ENCODE results near the gene PDK2. TPM values are rescaled to one million over a fixed set of nuclear protein-coding genes. Genes with fewer than 3 reads are reported as not detected.

The PDK2 gene
- total RNA-seq, 4 donors from 2014 or later, result 111 to 335 (median 124) TPM

GRCh38 chr17:50099003-50099402 is 3.9 kb downstream of the PDK2 start:
- Histone ChIP-seq H3K4me3 (no peak overlapping the region), H3K36me3 (no peaks in the 10 kb centered on the region), H3K9me3 (no peaks in the 10 kb centered on the region), H3K4me1 (peaks cover 83% of the 10 kb centered on the region in 2 donors), H3K27me3 (no peaks in the 10 kb centered on the region), H3K27ac (peak overlapping the region; percentile 96 to 99 (median 98))
- in situ Hi-C loops (cut with MboI; ENCODE audit: low sequenced_read_pairs in 4 of 4), result no loop called here
- peak; percentile 36 to 43 for TF ChIP-seq POLR2A (IDR thresholded peaks at IDR 0.05)
- TF ChIP-seq CTCF (IDR thresholded peaks at IDR 0.05 in 4 of 5, conservative IDR thresholded peaks at IDR 0.05 in 1 of 5), result no peak
- DNase-seq (peak; percentile 59 to 77), ATAC-seq (no peak)
- intact Hi-C loops (cut with DNase I; ENCODE audit: low total_unique reads), result loop anchor here (10.0 kb wide), 2 partner anchors 196 to 326 kb away; partner anchors contain the start of gene ACSF2

GRCh38 chr17:50100480-50100883 is 5.3 kb downstream of the PDK2 start:
- H3K27me3 ChIP-seq, result no peaks in the 10 kb centered on the region
- in situ Hi-C loops (cut with MboI; ENCODE audit: low sequenced_read_pairs in 4 of 4), result no loop called here
- H3K36me3 ChIP-seq, result no peaks in the 10 kb centered on the region
- no peak for DNase-seq
- TF ChIP-seq POLR2A (IDR thresholded peaks at IDR 0.05) (no peak), CTCF (IDR thresholded peaks at IDR 0.05 in 4 of 5, conservative IDR thresholded peaks at IDR 0.05 in 1 of 5) (no peak)
- ATAC-seq, result no peak
- peak overlapping the region; percentile 96 to 99 (median 98) for H3K27ac ChIP-seq
- H3K4me1 ChIP-seq, result peaks cover 78 to 88% of the 10 kb centered on the region in 2 donors
- no peaks in the 10 kb centered on the region for H3K9me3 ChIP-seq
- intact Hi-C loops (cut with DNase I; ENCODE audit: low total_unique reads), result no loop called here
- H3K4me3 ChIP-seq, result peak overlapping the region in 3 of 4 donors; percentile 9 to 35 (median 25)

GRCh38 chr17:50100921-50101345 is 5.8 kb downstream of the PDK2 start:
- intact Hi-C loops (cut with DNase I; ENCODE audit: low total_unique reads), result no loop called here
- Histone ChIP-seq H3K4me3 (peak overlapping the region; percentile 9 to 38 (median 30)), H3K4me1 (peaks cover 77 to 86% of the 10 kb centered on the region in 2 donors), H3K36me3 (no peaks in the 10 kb centered on the region), H3K9me3 (no peaks in the 10 kb centered on the region), H3K27ac (peak overlapping the region; percentile 96 to 99 (median 98)), H3K27me3 (no peaks in the 10 kb centered on the region)
- in situ Hi-C loops (cut with MboI; ENCODE audit: low sequenced_read_pairs in 4 of 4), result no loop called here
- TF ChIP-seq POLR2A (IDR thresholded peaks at IDR 0.05) (peak; percentile 22 to 44), CTCF (IDR thresholded peaks at IDR 0.05 in 4 of 5, conservative IDR thresholded peaks at IDR 0.05 in 1 of 5) (no peak)
- DNase-seq (peak in 1 of 2 donors; percentile 67), ATAC-seq (peak; percentile 24 to 45)

GRCh38 chr17:50101346-50102163 is 6.4 kb downstream of the PDK2 start:
- peaks cover 0 to 4% of the 10 kb centered on the region in 2 donors for H3K36me3 ChIP-seq
- no peaks in the 10 kb centered on the region for H3K9me3 ChIP-seq
- no peaks in the 10 kb centered on the region for H3K27me3 ChIP-seq
- intact Hi-C loops (cut with DNase I; ENCODE audit: low total_unique reads) (no loop called here), in situ Hi-C loops (cut with MboI; ENCODE audit: low sequenced_read_pairs in 4 of 4) (no loop called here)
- H3K4me1 ChIP-seq, result peaks cover 70 to 79% of the 10 kb centered on the region in 2 donors
- ATAC-seq (peak; percentile 12 to 32), DNase-seq (peak in 1 of 2 donors; percentile 55)
- H3K4me3 ChIP-seq, result peak overlapping the region in 3 of 4 donors; percentile 25 to 38 (median 35)
- TF ChIP-seq CTCF (IDR thresholded peaks at IDR 0.05 in 4 of 5, conservative IDR thresholded peaks at IDR 0.05 in 1 of 5) (peak in 1 of 5 experiments; percentile 15), POLR2A (IDR thresholded peaks at IDR 0.05) (no peak)
- H3K27ac ChIP-seq, result peak overlapping the region; percentile 96 to 99 (median 98)
